Neural cell (in vitro differentiated cells): ENCODE results near the gene MAML3.

Experiments
- CTCF ChIP-seq: fragments of 450-650 bp; IDR thresholded peaks from 2 replicates; pipeline ENCODE4 v1.5.1; 2014; ENCODE audit warnings: antibody characterized with exemption, mild to moderate bottlenecking, moderate library complexity; ENCODE audit not compliant: poor library complexity, severe bottlenecking
- EP300 ChIP-seq: fragments of 450-650 bp; conservative IDR thresholded peaks from 2 replicates; pipeline ENCODE4 v1.6.1; 2014; ENCODE audit warnings: antibody characterized with exemption, mild to moderate bottlenecking, moderate library complexity; ENCODE audit not compliant: poor library complexity, severe bottlenecking
- EZH2 ChIP-seq: fragments of 200-600, 300-800 bp; shearing (Covaris generic), sonication (generic); IDR thresholded peaks from 2 replicates; pipeline ENCODE4 v1.6.1; 2014; ENCODE audit warnings: antibody characterized with exemption, low read length, borderline replicate concordance, mild to moderate bottlenecking; ENCODE audit not compliant: insufficient read depth, poor library complexity, severe bottlenecking
- POLR2AphosphoS5 ChIP-seq: IDR thresholded peaks from 2 replicates; pipeline ENCODE4 v1.6.1; 2012
- RAD21 ChIP-seq: fragments of 450-650 bp; conservative IDR thresholded peaks from 2 replicates; pipeline ENCODE4 v1.6.1; 2014; ENCODE audit warnings: antibody characterized with exemption, mild to moderate bottlenecking, moderate library complexity
- TAF1 ChIP-seq: IDR thresholded peaks from 2 replicates; pipeline ENCODE4 v1.6.1; 2012; ENCODE audit warnings: low read depth

GRCh38 chr4:140151699-140152012 lies 2.3 kb downstream of the MAML3 start:
- TF ChIP-seq EZH2 (no peak), EP300 (no peak), TAF1 (no peak), CTCF (no peak), RAD21 (no peak), POLR2AphosphoS5 (no peak)
